Ascending aorta (tissue), 2 donors: ENCODE data around the gene PNRC1. TPM values are rescaled to one million over a fixed set of nuclear protein-coding genes. Genes with fewer than 3 reads are reported as not detected.
"Not testable (repeated sequence)": the region's sequence is repeated elsewhere in the genome, so short reads cannot be mapped to it uniquely, and the experiment has no call there.

Experiments used
- DNase-seq, 2 donors: peaks; one replicate each; pipeline ENCODE4 v3.0.0-alpha.2; 2019; ENCODE audit warnings: low spot score in 2 of 2
- H3K27ac ChIP-seq, 2 donors: fragments of 200-600 bp; sonication (generic); one replicate each; pipeline ENCODE4 v1.5.1; 2016 to 2017; ENCODE audit warnings: mild to moderate bottlenecking in 1 of 2
- H3K27me3 ChIP-seq: fragments of 200-600 bp; sonication (generic); one replicate; pipeline ENCODE4 v1.5.1; 2017
- H3K36me3 ChIP-seq, 2 donors: fragments of 200-600 bp; sonication (generic); one replicate each; pipeline ENCODE4 v1.5.1; 2016
- H3K4me1 ChIP-seq, 2 donors: fragments of 200-600 bp; sonication (generic); one replicate each; pipeline ENCODE4 v1.5.1; 2016 to 2017; ENCODE audit warnings: mild to moderate bottlenecking in 1 of 2
- H3K4me3 ChIP-seq, 2 donors: fragments of 200-600 bp; sonication (generic); one replicate each; pipeline ENCODE4 v1.5.1; 2016 to 2017; ENCODE audit warnings: mild to moderate bottlenecking in 1 of 2
- H3K9me3 ChIP-seq, 2 donors: fragments of 200-600 bp; sonication (generic); one replicate each; pipeline ENCODE4 v1.5.1; 2016
- intact Hi-C: fragments of 100-400 bp; cut with DNase I; formaldehyde crosslinking; loops from one replicate; pipeline ENCODE4 v1.15.1; 2023
- total RNA-seq: library from RNA; depleted of rRNA; stranded (reverse); fragments of >200 nt; gene quantifications from one replicate; pipeline ENCODE4 v1.1.0, GENCODE V29; 2016
- TF ChIP-seq, protein P1 (sequence below), 3 experiments: fragments of 200-600 bp in 2 of 3; fragments of 450-650 bp in 1 of 3; sonication (generic) in 2 of 3; IDR thresholded peaks; one replicate each; pipeline ENCODE4 v1.5.1; 2016 to 2019; ENCODE audit warnings: antibody characterized with exemption in 3 of 3, mild to moderate bottlenecking in 1 of 3, moderate library complexity in 1 of 3

The PNRC1 gene
- 196 TPM for total RNA-seq

GRCh38 chr6:89080281-89081128 lies at the start of gene PNRC1:
PNRC1 (plus strand) TSS chr6:89080751; CDS start chr6:89080895, 144 bp downstream.
- Histone ChIP-seq H3K36me3 (peaks cover 6 to 32% of the 10 kb centered on the region in 2 donors), H3K4me1 (peaks cover 0 to 18% of the 10 kb centered on the region in 2 donors), H3K27ac (peak within 1 kb of the TSS; percentile 98 to 100), H3K27me3 (no peaks in the 10 kb centered on the region), H3K4me3 (peak within 1 kb of the TSS; percentile 86 to 96), H3K9me3 (no peaks in the 10 kb centered on the region)
- TF ChIP-seq, protein P1, sequence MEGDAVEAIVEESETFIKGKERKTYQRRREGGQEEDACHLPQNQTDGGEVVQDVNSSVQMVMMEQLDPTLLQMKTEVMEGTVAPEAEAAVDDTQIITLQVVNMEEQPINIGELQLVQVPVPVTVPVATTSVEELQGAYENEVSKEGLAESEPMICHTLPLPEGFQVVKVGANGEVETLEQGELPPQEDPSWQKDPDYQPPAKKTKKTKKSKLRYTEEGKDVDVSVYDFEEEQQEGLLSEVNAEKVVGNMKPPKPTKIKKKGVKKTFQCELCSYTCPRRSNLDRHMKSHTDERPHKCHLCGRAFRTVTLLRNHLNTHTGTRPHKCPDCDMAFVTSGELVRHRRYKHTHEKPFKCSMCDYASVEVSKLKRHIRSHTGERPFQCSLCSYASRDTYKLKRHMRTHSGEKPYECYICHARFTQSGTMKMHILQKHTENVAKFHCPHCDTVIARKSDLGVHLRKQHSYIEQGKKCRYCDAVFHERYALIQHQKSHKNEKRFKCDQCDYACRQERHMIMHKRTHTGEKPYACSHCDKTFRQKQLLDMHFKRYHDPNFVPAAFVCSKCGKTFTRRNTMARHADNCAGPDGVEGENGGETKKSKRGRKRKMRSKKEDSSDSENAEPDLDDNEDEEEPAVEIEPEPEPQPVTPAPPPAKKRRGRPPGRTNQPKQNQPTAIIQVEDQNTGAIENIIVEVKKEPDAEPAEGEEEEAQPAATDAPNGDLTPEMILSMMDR (IDR thresholded peaks at IDR 0.05), result no peak
- intact Hi-C loops, result loop anchor here (1.0 to 10.0 kb wide), 8 partner anchors 45 to 1378 kb away; partner anchors contain the start of genes AKIRIN2, CASP8AP2, PM20D2 and RNGTT
- peak; percentile 100 for DNase-seq

DNA sequence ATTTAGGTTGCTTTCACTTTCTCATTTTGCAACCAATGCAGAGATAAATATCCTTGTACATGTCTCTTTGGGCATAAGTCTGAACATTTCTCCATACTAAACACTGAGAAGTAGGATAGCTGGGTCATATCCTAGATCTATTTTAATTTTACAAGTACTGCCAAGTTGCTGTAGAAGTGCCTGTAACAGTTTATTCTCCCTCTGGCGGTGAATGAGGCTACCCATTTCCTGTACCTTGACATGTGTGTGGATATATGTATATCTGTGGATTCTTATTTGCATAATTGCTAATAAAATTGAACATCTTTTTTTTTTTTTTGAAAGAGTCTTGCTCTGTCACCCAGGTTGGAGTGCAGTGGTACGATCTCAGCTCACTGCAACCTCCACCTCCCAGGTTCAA lies 48.0 kb upstream of the PNRC1 start:
- no peaks in the 10 kb centered on the region for H3K27me3 ChIP-seq
- no peak overlapping the region for H3K4me3 ChIP-seq
- H3K27ac ChIP-seq, result no peak overlapping the region
- peaks cover 0 to 1% of the 10 kb centered on the region in 2 donors for H3K9me3 ChIP-seq
- peaks cover 4 to 17% of the 10 kb centered on the region in 2 donors for H3K4me1 ChIP-seq
- peak in 1 of 2 donors; percentile 48 for DNase-seq
- H3K36me3 ChIP-seq, result no peaks in the 10 kb centered on the region
- TF ChIP-seq, protein P1 (IDR thresholded peaks at IDR 0.05), result peak; percentile 18 to 38 (median 19)
- intact Hi-C loops, result loop anchor here (5.0 kb wide), 1 partner anchor 1185 kb away; no protein-coding TSS in a partner anchor

- Histone ChIP-seq H3K27me3 (no peaks in the 10 kb centered on the region), H3K4me3 (no peak overlapping the region), H3K9me3 (peaks cover 0 to 10% of the 10 kb centered on the region in 2 donors), H3K4me1 (peaks cover 4 to 17% of the 10 kb centered on the region in 2 donors), H3K36me3 (no peaks in the 10 kb centered on the region), H3K27ac (peak overlapping the region in 1 of 2 donors; percentile 87)
- intact Hi-C loops, result loop anchor here (5.0 kb wide), 1 partner anchor 1184 kb away; no protein-coding TSS in a partner anchor
- TF ChIP-seq, protein P1 (IDR thresholded peaks at IDR 0.05), result no peak
- no peak for DNase-seq
Observed at GRCh38 chr6:89033461-89033860, 47.1 kb upstream of the PNRC1 start.

- H3K4me3 ChIP-seq, H3K27me3 ChIP-seq, H3K36me3 ChIP-seq: not testable (repeated sequence)
- Histone ChIP-seq H3K4me1 (peaks cover 4 to 17% of the 10 kb centered on the region in 2 donors), H3K9me3 (peaks cover 0 to 11% of the 10 kb centered on the region in 2 donors), H3K27ac (peak overlapping the region; percentile 86 to 87)
- intact Hi-C loops, result loop anchor here (5.0 kb wide), 1 partner anchor 1183 kb away; no protein-coding TSS in a partner anchor
- DNase-seq, result peak in 1 of 2 donors; percentile 43
Observed at GRCh38 chr6:89034116-89034515, 46.4 kb upstream of the PNRC1 start.

DNA sequence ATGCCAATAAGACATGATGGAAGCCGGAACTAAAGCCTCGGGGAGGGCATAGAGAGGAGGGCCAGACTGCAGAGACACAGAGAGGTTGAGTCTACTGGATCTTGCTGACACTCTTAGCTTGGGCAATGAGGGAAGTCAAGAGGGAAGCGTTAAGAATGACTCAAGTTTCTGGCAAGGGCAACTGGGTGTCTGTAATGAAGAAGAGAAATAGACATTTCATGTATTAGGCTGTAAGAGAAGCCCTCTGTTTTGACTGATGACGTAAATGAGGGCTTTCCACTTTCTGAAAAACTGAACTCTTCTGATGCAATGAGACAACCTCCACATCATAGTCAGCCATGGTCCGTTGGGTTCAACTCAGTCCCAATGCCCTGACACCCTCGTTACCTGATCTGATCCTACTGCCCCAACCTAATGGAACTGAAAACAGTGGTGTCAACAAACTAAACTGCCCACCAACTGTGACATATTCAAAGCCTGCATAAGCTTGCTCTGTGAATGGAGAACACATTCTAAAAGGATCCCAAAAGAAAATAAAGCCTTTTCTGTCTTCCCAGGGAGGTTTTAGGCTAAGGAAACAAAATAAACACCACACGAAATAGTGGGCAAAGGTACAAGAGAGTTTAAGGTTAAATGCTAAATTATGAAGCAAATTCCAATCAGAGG lies 45.8 kb upstream of the PNRC1 start:
- Histone ChIP-seq H3K36me3 (no peaks in the 10 kb centered on the region), H3K27me3 (no peaks in the 10 kb centered on the region), H3K4me3 (peak overlapping the region in 1 of 2 donors; percentile 15), H3K27ac (peak overlapping the region; percentile 86 to 87), H3K4me1 (peaks cover 4 to 17% of the 10 kb centered on the region in 2 donors), H3K9me3 (peaks cover 0 to 11% of the 10 kb centered on the region in 2 donors)
- intact Hi-C loops, result loop anchor here (1.0 to 5.0 kb wide), 3 partner anchors 11 to 1183 kb away; partner anchors contain the start of gene PNRC1
- peak in 1 of 2 donors; percentile 74 for DNase-seq
- TF ChIP-seq, protein P1 (IDR thresholded peaks at IDR 0.05), result no peak
